SJCRH30 (cell line): Measurements from ENCODE around the gene PISD. TPM values are rescaled to one million over a fixed set of nuclear protein-coding genes. Genes with fewer than 3 reads are reported as not detected.
"Not testable (repeated sequence)": the region's sequence is repeated elsewhere in the genome, so short reads cannot be mapped to it uniquely, and the experiment has no call there.

Experiments
- DNase-seq, 2 experiments: peaks; one replicate each; pipeline ENCODE4 v3.0.0-alpha.2; 2015 to 2020
- H3K27ac ChIP-seq: fragments of 250-450 bp; sonication (Bioruptor Pico); 2 replicates; pipeline ENCODE4 v1.5.1; 2020; ENCODE audit warnings: mild to moderate bottlenecking, moderate library complexity
- H3K27me3 ChIP-seq: fragments of 250-450 bp; sonication (Bioruptor Pico); 2 replicates; pipeline ENCODE4 v1.5.1; 2020; ENCODE audit warnings: mild to moderate bottlenecking, moderate library complexity
- H3K36me3 ChIP-seq: fragments of 250-450 bp; sonication (Bioruptor Pico); 2 replicates; pipeline ENCODE4 v1.5.1; 2020; ENCODE audit warnings: mild to moderate bottlenecking, moderate library complexity
- H3K4me1 ChIP-seq: fragments of 250-450 bp; sonication (Bioruptor Pico); 2 replicates; pipeline ENCODE4 v1.5.1; 2020; ENCODE audit warnings: mild to moderate bottlenecking, moderate library complexity
- H3K4me3 ChIP-seq: fragments of 250-450 bp; sonication (Bioruptor Pico); 2 replicates; pipeline ENCODE4 v1.5.1; 2020; ENCODE audit warnings: mild to moderate bottlenecking, moderate library complexity
- H3K9me3 ChIP-seq: fragments of 250-450 bp; sonication (Bioruptor Pico); replicated peaks from 2 replicates; pipeline ENCODE4 v1.5.1; 2020; ENCODE audit warnings: mild to moderate bottlenecking, moderate library complexity
- total RNA-seq: library from RNA; depleted of rRNA; stranded (reverse); fragments of >200 nt; shearing (Covaris generic); gene quantifications from 2 replicates; pipeline ENCODE4 v1.2.3, GENCODE V29; 2014

The PISD gene
- total RNA-seq, 1 experiment from 2014 or later: 20.1 TPM

DNA sequence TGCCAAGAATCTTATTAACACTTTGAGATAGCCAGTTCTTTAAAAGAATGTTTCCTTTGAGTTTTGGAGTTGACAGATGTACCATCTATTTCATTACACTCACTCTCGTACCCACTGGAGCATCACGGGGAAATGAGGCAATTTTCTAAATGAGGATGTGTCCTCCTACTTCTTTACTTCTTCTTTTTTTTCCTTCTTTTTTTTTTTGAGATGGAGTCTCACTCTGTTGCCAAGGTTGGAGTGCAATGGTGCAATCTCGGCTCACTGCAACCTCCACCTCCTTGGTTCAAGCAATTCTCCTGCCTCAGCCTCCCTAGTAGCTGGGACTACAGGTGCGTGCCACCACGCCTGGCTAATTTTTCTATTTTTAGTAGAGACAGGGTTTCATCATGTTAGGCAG, 12.2 kb upstream of the PISD start:
- not testable (repeated sequence) for H3K27ac ChIP-seq, H3K36me3 ChIP-seq, H3K4me3 ChIP-seq, H3K4me1 ChIP-seq, H3K27me3 ChIP-seq, H3K9me3 ChIP-seq, DNase-seq

DNA sequence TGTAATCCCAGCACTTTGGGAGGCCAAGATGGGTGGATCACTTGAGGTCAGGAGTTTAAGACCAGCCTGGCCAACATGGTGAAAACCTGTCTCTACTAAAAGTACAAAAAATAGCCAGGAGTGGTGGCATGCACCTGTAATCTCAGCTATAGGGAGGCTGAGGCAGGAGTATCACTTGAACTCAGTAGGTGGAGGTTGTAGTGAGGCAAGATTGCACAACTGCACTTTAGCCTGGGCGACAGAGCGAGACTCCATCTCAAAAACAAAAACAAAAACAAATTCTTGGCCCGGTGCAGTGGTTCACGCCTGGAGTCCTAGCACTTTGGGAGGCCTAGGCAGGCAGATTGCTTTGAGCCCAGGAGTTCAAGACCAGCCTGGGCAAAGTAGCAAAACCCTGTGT, 6.8 kb upstream of the PISD start:
- not testable (repeated sequence) for H3K27me3 ChIP-seq, H3K27ac ChIP-seq, H3K4me3 ChIP-seq, H3K4me1 ChIP-seq, H3K9me3 ChIP-seq, DNase-seq, H3K36me3 ChIP-seq

DNA sequence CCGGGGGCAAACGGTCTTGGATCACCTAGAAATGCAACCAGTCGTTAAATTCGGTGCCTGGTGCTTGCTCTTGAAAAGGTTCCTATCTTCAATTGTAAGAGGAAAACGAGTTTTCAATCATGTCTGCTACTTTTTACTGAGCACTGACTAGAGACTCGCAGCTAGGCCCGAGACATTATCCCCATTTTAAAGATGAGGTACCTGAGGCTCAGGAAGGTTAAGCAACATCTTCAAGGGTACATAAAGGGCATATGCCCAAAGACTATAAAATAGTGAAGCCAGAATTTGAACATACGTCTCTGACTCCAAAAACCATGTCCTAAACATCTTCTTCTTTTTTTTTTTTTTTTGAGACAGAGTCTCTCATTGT, 638 bp upstream of the PISD start:
- Histone ChIP-seq H3K9me3 (no peaks in the 10 kb centered on the region), H3K27me3 (no peaks in the 10 kb centered on the region), H3K4me1 (peaks cover 5% of the 10 kb centered on the region; the same call in 1 of the 2 replicates), H3K27ac (no peak overlapping the region), H3K36me3 (no peaks in the 10 kb centered on the region), H3K4me3 (peak overlapping the region; percentile 81)
- no peak for DNase-seq

DNA sequence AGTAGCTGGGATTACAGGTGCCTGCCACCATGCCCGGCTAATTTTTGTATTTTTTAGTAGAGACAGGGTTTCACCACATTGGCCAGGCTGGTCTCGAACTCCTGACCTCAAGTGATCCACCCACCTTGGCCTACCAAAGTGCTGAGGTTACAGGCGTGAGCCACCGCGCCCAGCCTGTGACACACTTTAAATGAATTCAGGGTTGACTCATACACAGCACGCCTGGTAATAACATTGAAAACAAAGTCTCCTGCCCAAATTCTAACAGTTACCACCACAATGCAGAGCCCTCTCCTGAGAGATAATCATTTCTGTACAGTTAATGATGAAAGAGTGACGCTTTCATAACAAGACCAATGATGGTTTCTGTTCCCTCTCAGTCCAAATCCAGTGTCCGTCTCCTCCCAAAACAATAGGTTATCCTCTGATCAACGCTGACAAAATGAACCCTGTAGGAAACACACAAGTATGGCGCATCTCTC, 1.1 kb downstream of the PISD start:
- not testable (repeated sequence) for H3K4me1 ChIP-seq, H3K27ac ChIP-seq, H3K27me3 ChIP-seq, H3K9me3 ChIP-seq, DNase-seq, H3K36me3 ChIP-seq
- peak overlapping the region; percentile 81 for H3K4me3 ChIP-seq

DNA sequence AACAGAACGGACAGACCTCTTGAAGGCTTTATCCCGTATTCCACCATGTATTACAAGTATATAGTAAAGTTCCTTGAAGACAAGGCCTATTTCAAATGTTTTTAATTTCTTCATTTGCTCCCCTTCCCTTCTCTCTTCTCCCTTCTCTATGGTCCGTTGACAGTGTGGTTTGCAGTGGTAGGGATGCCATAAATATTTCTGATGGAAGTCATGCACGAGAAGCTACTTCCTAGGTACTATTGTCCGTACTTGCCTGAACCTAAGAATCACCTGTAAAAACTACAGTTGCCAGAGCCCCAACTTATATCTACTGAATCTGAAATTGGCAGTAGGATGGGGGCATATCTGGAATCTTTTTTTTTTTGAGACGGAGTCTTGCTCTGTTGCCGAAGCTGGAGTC, 2.8 kb downstream of the PISD start:
- Histone ChIP-seq H3K4me1 (peaks cover 5% of the 10 kb centered on the region; the same call in 1 of the 2 replicates), H3K27ac (no peak overlapping the region), H3K4me3 (no peak overlapping the region), H3K27me3 (no peaks in the 10 kb centered on the region), H3K36me3 (no peaks in the 10 kb centered on the region), H3K9me3 (no peaks in the 10 kb centered on the region)
- no peak for DNase-seq

DNA sequence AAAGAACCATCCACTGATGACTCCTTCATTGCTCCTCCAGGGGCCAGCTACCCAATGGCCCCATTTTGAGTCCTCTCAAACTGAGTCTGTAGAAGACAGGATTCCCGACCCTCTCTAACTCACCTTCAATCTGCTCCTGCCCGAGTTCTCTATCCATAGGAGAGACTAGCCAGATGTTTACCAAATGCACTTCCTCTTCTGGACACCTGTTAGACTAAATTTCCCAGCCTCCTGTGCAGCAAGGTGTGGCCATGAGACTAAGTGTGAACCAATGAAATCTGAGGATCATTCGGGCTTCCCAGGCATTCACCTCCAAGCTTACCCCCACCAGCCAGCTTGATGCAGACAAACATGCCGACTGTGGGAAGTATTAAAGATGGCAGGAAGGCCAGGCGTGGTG, 7.6 kb downstream of the PISD start:
- Histone ChIP-seq H3K4me1 (no peaks in the 10 kb centered on the region), H3K27ac (no peak overlapping the region), H3K27me3 (no peaks in the 10 kb centered on the region), H3K4me3 (no peak overlapping the region), H3K36me3 (no peaks in the 10 kb centered on the region), H3K9me3 (no peaks in the 10 kb centered on the region)
- no peak for DNase-seq

DNA sequence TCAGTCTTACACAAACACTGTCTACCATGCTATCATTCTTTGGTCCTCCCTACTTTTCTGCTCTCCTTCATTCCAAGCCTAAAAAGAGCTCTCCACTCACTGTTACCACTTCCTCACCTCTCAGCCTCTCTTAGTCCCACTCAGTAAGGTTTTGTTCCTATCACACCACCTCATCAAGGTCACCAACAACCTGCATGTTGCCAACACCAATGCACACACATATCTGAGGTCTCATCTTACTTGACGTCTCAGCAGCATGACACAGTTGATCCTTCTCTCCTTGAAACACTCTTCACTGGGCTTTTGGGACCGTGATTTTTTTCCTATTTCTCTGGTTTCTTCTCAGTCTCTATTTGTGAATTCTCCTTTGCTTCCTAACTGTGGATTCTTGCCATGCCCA, 8.1 kb downstream of the PISD start:
- Histone ChIP-seq H3K9me3 (no peaks in the 10 kb centered on the region), H3K4me3 (no peak overlapping the region), H3K27me3 (no peaks in the 10 kb centered on the region), H3K36me3 (no peaks in the 10 kb centered on the region), H3K27ac (no peak overlapping the region), H3K4me1 (no peaks in the 10 kb centered on the region)
- no peak for DNase-seq

DNA sequence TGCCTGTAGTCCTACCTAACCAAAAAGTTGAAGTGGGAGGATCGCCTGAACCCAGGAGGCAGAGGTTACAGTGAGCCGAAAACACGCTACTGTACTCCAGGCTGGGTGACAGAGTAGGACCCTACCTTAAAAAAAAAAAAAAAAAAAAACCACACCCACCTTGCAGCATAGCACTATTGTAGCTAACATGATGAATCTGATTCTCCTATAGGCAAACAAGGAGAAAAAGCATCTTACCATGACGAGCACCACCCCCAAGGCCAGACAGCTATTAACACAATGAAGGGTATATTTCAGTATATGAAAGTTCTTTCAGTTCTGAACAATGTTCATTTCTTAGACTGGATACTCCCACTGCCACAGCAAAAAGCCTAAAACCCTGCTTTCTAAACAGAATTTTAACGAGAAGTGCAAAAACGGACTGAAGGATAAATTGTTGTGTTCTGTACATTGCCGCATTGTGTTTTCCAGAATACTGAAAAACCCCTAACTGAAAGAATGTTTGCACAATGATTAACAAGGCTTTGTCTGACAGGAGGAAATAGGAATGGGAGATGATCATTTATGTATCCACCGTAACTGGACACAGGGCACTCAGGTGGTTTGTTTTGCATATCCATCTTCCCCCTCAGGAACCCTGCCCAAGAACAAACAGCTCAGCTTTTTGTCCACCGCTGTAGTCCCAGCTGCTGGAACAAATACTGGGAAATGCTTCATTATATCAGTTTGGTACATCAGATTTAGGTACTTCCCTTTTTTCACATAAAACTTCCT, 8.9 kb downstream of the PISD start:
- no peaks in the 10 kb centered on the region for H3K27me3 ChIP-seq
- H3K4me3 ChIP-seq: no peak overlapping the region
- no peak overlapping the region for H3K27ac ChIP-seq
- no peaks in the 10 kb centered on the region for H3K36me3 ChIP-seq
- no peaks in the 10 kb centered on the region for H3K4me1 ChIP-seq
- no peak for DNase-seq
- H3K9me3 ChIP-seq: no peaks in the 10 kb centered on the region

DNA sequence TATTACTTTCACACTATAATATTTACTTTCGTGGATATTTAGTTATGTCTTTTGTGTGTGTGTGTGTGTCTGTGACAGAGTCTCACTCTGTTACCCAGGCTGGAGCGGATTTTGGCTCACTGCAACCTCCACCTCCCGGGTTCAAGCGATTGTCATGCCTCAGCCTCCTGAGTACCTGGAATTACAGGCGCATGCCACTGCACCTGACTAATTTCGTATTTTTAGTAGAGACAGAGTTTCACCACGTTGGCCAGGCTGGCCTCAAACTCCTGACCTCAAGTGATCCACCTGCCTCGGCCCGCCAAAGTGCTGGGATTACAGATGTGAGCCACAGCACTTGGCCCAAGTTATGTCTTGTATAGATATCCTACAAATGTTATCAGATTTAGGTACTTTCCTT, 9.9 kb downstream of the PISD start:
- Histone ChIP-seq H3K9me3 (no peaks in the 10 kb centered on the region), H3K27ac (no peak overlapping the region), H3K4me3 (no peak overlapping the region), H3K4me1 (no peaks in the 10 kb centered on the region), H3K36me3 (no peaks in the 10 kb centered on the region), H3K27me3 (no peaks in the 10 kb centered on the region)
- no peak for DNase-seq

DNA sequence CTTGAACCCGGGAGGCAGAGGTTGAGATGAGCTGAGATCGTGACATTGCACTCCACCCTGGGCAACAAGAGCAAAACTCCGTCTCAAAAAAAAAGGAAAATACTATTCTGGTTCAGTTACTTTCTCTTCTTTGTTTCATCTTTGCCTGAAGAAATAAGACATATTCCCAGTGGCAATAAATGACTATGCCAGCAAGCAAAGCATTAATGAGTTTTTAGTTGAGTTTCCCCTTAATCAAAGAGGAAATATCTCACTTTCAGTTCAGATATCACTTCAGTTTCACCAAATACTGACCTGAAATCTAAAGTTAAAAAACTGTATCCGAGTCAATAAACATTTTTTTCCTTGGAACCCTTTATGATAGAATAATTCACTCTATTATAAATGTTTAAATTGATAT, 10.4 kb downstream of the PISD start:
- Histone ChIP-seq H3K4me3 (no peak overlapping the region), H3K27me3 (no peaks in the 10 kb centered on the region), H3K4me1 (no peaks in the 10 kb centered on the region), H3K9me3 (no peaks in the 10 kb centered on the region), H3K36me3 (no peaks in the 10 kb centered on the region), H3K27ac (no peak overlapping the region)
- DNase-seq: no peak

DNA sequence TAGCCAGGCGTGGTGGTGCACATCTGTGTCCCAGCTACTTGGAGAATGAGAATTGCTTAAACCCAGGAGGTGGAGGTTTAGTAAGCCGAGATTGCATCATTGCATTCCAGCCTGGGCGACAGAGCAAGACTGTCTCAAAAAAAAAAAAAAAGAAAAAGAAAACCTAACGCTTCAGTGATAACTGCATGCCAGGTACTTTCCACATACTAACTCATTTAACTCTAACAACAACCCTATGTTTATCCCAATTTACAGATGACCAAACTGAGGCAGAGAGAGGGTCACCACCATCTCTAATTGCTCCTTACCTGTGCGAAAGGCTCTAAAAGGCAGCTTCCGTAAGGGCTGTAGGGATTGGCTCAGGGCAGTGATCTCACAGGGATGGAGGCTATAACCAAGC, 11.6 kb downstream of the PISD start:
- H3K9me3 ChIP-seq: no peaks in the 10 kb centered on the region
- H3K4me3 ChIP-seq: no peak overlapping the region
- H3K27me3 ChIP-seq: no peaks in the 10 kb centered on the region
- no peak for DNase-seq
- H3K4me1 ChIP-seq: no peaks in the 10 kb centered on the region
- H3K36me3 ChIP-seq: no peaks in the 10 kb centered on the region
- no peak overlapping the region for H3K27ac ChIP-seq

DNA sequence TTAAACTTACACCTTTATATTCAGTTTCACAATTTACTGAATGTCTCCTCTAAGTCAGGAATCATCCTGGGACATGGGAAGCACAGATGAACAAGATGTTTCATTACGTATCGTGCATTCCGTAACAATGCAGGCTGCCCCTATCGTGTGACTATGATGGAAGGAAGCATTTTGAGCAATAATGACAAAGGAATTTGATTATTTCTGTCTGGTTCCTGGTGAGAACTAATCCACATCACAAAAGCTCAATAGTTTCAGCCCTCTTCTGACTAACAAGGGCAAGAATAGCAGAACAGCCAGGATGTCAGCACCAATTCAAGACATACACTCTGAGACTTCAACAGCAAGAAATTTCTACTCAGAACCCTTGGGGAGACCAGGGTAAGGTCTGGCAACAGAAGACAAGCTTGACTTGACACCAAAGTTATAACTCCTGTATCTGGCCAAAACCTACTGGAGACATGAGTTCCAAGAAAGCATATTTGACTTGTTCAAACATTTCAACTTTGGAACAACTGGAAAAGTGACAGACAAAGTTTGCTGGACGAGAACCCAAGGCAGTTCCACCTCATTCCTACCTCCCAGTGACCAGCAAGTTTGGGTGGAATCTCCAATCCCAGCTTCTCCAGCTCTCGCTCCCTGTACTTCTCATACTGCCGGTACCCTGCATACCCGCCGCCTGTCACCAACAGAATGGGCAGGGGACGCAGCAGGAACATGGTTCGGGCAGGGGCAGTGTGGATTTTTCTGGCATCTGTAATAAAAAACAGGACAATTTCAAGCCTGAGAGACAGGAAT, 14.3 kb downstream of the PISD start:
- H3K4me3 ChIP-seq: no peak overlapping the region
- no peaks in the 10 kb centered on the region for H3K9me3 ChIP-seq
- no peak for DNase-seq
- H3K36me3 ChIP-seq: no peaks in the 10 kb centered on the region
- no peak overlapping the region for H3K27ac ChIP-seq
- no peaks in the 10 kb centered on the region for H3K4me1 ChIP-seq
- no peaks in the 10 kb centered on the region for H3K27me3 ChIP-seq

DNA sequence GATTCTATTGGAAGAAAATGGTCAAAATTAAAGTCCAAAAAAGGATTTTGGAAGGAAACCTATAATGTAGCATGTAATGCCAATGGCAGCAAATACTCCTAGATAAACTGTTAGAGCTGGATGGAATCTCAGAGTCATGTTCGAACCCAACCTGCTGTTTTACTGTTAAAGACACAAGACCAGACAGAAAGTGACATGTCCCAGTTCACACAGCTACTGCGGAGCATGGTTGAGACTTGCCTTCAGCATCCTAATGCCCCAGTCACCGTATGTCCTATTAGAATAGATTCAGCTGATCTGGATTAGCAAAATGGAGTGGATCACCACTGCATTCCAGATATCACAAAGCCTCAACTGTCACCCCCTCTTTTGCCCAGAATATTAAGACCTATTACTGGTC, 14.9 kb downstream of the PISD start:
- no peaks in the 10 kb centered on the region for H3K36me3 ChIP-seq
- H3K9me3 ChIP-seq: no peaks in the 10 kb centered on the region
- H3K27ac ChIP-seq: no peak overlapping the region
- DNase-seq: no peak
- no peaks in the 10 kb centered on the region for H3K4me1 ChIP-seq
- H3K4me3 ChIP-seq: no peak overlapping the region
- no peaks in the 10 kb centered on the region for H3K27me3 ChIP-seq

DNA sequence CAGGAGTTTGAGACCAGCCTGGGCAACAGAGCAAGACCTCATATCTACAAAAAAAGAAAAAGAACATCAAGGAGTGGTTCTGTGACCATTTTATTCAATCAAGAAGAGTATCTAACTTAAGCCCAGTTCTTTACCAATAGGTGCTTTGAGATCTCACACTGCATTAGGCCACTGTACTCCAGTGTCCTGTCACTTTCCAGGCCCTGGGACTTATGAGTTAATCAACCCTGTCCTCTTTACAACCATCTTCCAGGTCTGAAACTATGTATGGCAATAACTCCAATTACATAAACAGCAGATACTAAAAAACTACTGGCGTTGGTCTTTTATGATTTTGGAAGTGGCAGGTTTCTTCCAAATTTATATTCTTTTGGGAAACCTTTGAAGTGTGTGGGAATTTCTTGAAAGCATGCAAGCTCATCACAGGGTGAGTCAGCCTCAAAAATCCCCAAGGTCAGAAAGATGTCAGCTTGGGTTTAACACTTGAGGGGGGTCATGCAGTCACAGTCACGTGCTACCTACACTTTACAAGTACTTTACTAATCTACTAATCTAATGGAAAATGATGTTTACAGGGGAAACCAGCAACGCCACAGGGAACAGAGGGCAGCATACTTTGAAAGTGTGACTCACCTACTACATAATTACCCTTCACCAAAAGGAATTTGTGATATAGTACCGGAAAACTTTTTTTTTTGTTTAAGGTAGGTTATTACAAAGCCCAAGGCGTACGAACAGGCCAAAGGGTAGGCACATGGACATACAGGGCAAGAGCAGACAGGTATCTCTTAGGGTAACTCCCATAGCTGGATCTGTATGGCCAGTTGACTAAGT, 15.6 kb downstream of the PISD start:
- no peak overlapping the region for H3K4me3 ChIP-seq
- no peak overlapping the region for H3K27ac ChIP-seq
- no peak for DNase-seq

DNA sequence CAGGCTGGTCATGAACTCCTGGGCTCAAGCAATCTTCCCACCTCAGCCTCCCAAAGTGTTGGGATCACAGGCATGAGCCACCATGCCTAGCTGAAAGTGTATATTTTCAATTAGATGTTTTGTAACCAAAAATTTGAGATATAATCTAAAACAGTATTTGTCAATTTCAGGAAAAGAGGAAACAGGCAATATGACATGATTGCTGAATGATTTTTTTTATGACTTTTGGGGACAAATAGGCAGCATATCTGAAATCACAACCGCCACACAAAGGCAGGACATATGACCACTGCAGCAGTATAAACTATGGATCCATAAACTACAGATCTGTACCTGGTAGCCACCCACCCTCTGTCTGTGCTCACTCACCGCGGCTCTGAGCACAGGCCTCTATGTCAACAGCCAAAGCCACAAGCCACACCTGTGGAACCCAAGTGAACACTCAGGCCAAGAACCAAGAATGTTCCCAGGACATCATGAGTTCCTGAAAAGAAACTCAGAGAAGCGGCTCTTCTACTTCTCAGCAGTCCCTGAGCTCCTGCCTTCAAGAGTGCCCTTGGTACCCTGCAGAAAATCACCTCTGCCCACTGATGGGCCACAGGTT, 22.5 kb downstream of the PISD start:
- no peak for DNase-seq
- H3K27me3 ChIP-seq: no peaks in the 10 kb centered on the region
- H3K4me1 ChIP-seq: no peaks in the 10 kb centered on the region
- no peak overlapping the region for H3K4me3 ChIP-seq
- no peaks in the 10 kb centered on the region for H3K36me3 ChIP-seq
- no peaks in the 10 kb centered on the region for H3K9me3 ChIP-seq
- no peak overlapping the region for H3K27ac ChIP-seq

More for the DNA sequence above, 15.6 kb downstream of the PISD start:
- Histone ChIP-seq H3K36me3 (no peaks in the 10 kb centered on the region), H3K4me1 (no peaks in the 10 kb centered on the region), H3K9me3 (no peaks in the 10 kb centered on the region), H3K27me3 (no peaks in the 10 kb centered on the region)
